Kidney tubule cell (primary cell): ENCODE results near the gene PKP4.
"Not testable (repeated sequence)": the region's sequence is repeated elsewhere in the genome, so short reads cannot be mapped to it uniquely, and the experiment has no call there.

Experiments used
- DNase-seq: peaks from one replicate; pipeline ENCODE4 v3.0.0-alpha.2; 2018; ENCODE audit warnings: low spot score

PKP4 gene

GRCh38 chr2:158473300-158473699 lies 16.5 kb downstream of the PKP4 start:
- not testable (repeated sequence) for DNase-seq

GRCh38 chr2:158473719-158474392 lies 17.1 kb downstream of the PKP4 start:
- no peak for DNase-seq

GRCh38 chr2:158474526-158475011 lies 17.8 kb downstream of the PKP4 start:
- not testable (repeated sequence) for DNase-seq

- no peak for DNase-seq
Measured at GRCh38 chr2:158477202-158477601, 20.4 kb downstream of the PKP4 start.

GRCh38 chr2:158478237-158478636 lies 21.5 kb downstream of the PKP4 start:
- no peak for DNase-seq

- DNase-seq = no peak
Measured at GRCh38 chr2:158478816-158479215, 22.1 kb downstream of the PKP4 start.

- no peak for DNase-seq
Measured at GRCh38 chr2:158481116-158481515, 24.4 kb downstream of the PKP4 start.

- peak; percentile 83 for DNase-seq
Measured at GRCh38 chr2:158482594-158482993, 25.8 kb downstream of the PKP4 start.

- DNase-seq = no peak
Measured at GRCh38 chr2:158484892-158485556, 28.3 kb downstream of the PKP4 start.

GRCh38 chr2:158486150-158486969 lies 29.6 kb downstream of the PKP4 start:
- DNase-seq = no peak

- DNase-seq = no peak
Measured at GRCh38 chr2:158486970-158487325, 30.2 kb downstream of the PKP4 start.

- no peak for DNase-seq
Measured at GRCh38 chr2:158487419-158487818, 30.7 kb downstream of the PKP4 start.

GRCh38 chr2:158488442-158489216 lies 31.9 kb downstream of the PKP4 start:
- no peak for DNase-seq

- no peak for DNase-seq
Measured at GRCh38 chr2:158489366-158490112, 32.8 kb downstream of the PKP4 start.

- no peak for DNase-seq
Measured at GRCh38 chr2:158491072-158491471, 34.3 kb downstream of the PKP4 start.

- DNase-seq = no peak
Measured at GRCh38 chr2:158493458-158493857, 36.7 kb downstream of the PKP4 start.

GRCh38 chr2:158495175-158495574 lies 38.4 kb downstream of the PKP4 start:
- DNase-seq = no peak

- no peak for DNase-seq
Measured at GRCh38 chr2:158496986-158497385, 40.2 kb downstream of the PKP4 start.

GRCh38 chr2:158497486-158497885 lies 40.7 kb downstream of the PKP4 start:
- peak; percentile 60 for DNase-seq

GRCh38 chr2:158498043-158498748 lies 41.4 kb downstream of the PKP4 start:
- DNase-seq = no peak

GRCh38 chr2:158498749-158499136 lies 42.0 kb downstream of the PKP4 start:
- DNase-seq = no peak
